IMR-90 (cell line): Measurements from ENCODE around the gene ZBTB1. TPM values are rescaled to one million over a fixed set of nuclear protein-coding genes. Genes with fewer than 3 reads are reported as not detected.

ENCODE experiments used
- ATAC-seq: fragments of 200-7000 bp; cut with Tn5 transposase; 2 replicates; pipeline ENCODE4 v1.9.1; 2020; ENCODE audit warnings: low read depth, mild to moderate bottlenecking, moderate library complexity
- BruUV-seq: library from RNA; stranded (reverse); fragments of 400-500 nt; replicated peaks from 2 replicates; lab custom pipeline; 2021; lab: Mats Ljungman, UMichigan
- CTCF ChIA-PET: fragments of 300-600 bp; formaldehyde crosslinking; extraction: SDS; loops from one replicate; lab custom pipeline; 2021; ENCODE audit warnings: antibody characterized with exemption; lab: Yijun Ruan, JAX
- POLR2A ChIA-PET: fragments of 300-600 bp; sonication (Branson Sonifier 250); formaldehyde crosslinking; loops from one replicate; lab custom pipeline; 2022; ENCODE audit warnings: antibody characterized with exemption; ENCODE audit not compliant: unreplicated experiment; lab: Charles Lee
- DNase-seq: peaks from one replicate; pipeline ENCODE4 v3.0.0; 2013
- H2AFZ ChIP-seq: replicated peaks from 2 replicates; pipeline ENCODE3; 2013; ENCODE audit warnings: low read length, mild to moderate bottlenecking; ENCODE audit not compliant: poor library complexity
- H2AK5ac ChIP-seq: 2 replicates; pipeline ENCODE4 v1.6.1; 2013; ENCODE audit warnings: low read depth, low read length, inconsistent platforms
- H2AK9ac ChIP-seq: replicated peaks from 2 replicates; pipeline ENCODE3; 2013; ENCODE audit warnings: mild to moderate bottlenecking, low read depth, low read length, moderate library complexity; ENCODE audit not compliant: poor library complexity
- H2BK120ac ChIP-seq: 2 replicates; pipeline ENCODE4 v1.6.1; 2013; ENCODE audit warnings: low read depth, low read length, inconsistent platforms
- H2BK15ac ChIP-seq: 3 replicates; pipeline ENCODE4 v1.6.1; 2013; ENCODE audit warnings: low read depth, low read length, inconsistent platforms
- H2BK20ac ChIP-seq: 2 replicates; pipeline ENCODE4 v1.6.1; 2013; ENCODE audit warnings: low read depth, mild to moderate bottlenecking, inconsistent platforms, low read length, moderate library complexity
- H2BK5ac ChIP-seq: 2 replicates; pipeline ENCODE4 v1.6.1; 2013; ENCODE audit warnings: mild to moderate bottlenecking, low read depth, low read length, inconsistent platforms; ENCODE audit not compliant: poor library complexity, severe bottlenecking
- H3K14ac ChIP-seq: replicated peaks from 2 replicates; pipeline ENCODE4 v1.6.1; 2013; ENCODE audit warnings: low read depth, low read length, inconsistent platforms
- H3K18ac ChIP-seq: 2 replicates; pipeline ENCODE4 v1.6.1; 2013; ENCODE audit warnings: low read depth, low read length, control low read depth
- H3K23ac ChIP-seq: 2 replicates; pipeline ENCODE4 v1.6.1; 2013; ENCODE audit warnings: low read depth, low read length, inconsistent platforms
- H3K27ac ChIP-seq: 2 replicates; pipeline ENCODE4 v1.5.1; 2013; ENCODE audit warnings: mild to moderate bottlenecking, control low read depth, low read length; ENCODE audit not compliant: insufficient read depth
- H3K27me3 ChIP-seq: 2 replicates; pipeline ENCODE4 v1.6.1; 2013; ENCODE audit warnings: low read length; ENCODE audit not compliant: control insufficient read depth, insufficient read depth
- H3K36me3 ChIP-seq: 2 replicates; pipeline ENCODE4 v1.6.1; 2013; ENCODE audit warnings: low read length, mixed read lengths; ENCODE audit not compliant: control insufficient read depth, insufficient read depth
- H3K4ac ChIP-seq: 2 replicates; pipeline ENCODE4 v1.6.1; 2013; ENCODE audit warnings: low read depth, low read length, inconsistent platforms
- H3K4me1 ChIP-seq: 2 replicates; pipeline ENCODE4 v1.6.1; 2013; ENCODE audit warnings: low read length, mixed read lengths; ENCODE audit not compliant: control insufficient read depth, insufficient read depth
- H3K4me2 ChIP-seq: 2 replicates; pipeline ENCODE4 v1.6.1; 2013; ENCODE audit warnings: low read depth, mild to moderate bottlenecking, control low read depth, low read length, moderate library complexity
- H3K4me3 ChIP-seq: 2 replicates; pipeline ENCODE4 v1.5.1; 2013; ENCODE audit warnings: low read depth, mild to moderate bottlenecking, control low read depth, low read length, moderate library complexity; ENCODE audit not compliant: insufficient read depth
- H3K56ac ChIP-seq: 2 replicates; pipeline ENCODE4 v1.6.1; 2013; ENCODE audit warnings: low read length, inconsistent platforms; ENCODE audit not compliant: insufficient read depth; ENCODE audit errors: extremely low read depth
- H3K79me1 ChIP-seq, 2 experiments: 2 replicates each; pipeline ENCODE4 v1.6.1; 2013; ENCODE audit warnings: low read length in 2 of 2, inconsistent platforms in 1 of 2, low read depth in 1 of 2
- H3K9ac ChIP-seq: 2 replicates; pipeline ENCODE4 v1.6.1; 2013; ENCODE audit warnings: low read depth, low read length, control low read depth
- H3K9me1 ChIP-seq: 2 replicates; pipeline ENCODE4 v1.6.1; 2013; ENCODE audit warnings: low read length, inconsistent platforms; ENCODE audit not compliant: insufficient read depth
- H3K9me3 ChIP-seq: 2 replicates; pipeline ENCODE4 v1.6.1; 2013; ENCODE audit warnings: low read length; ENCODE audit not compliant: control insufficient read depth, insufficient read depth
- H4K20me1 ChIP-seq: 2 replicates; pipeline ENCODE4 v1.6.1; 2013; ENCODE audit warnings: low read length, inconsistent platforms; ENCODE audit not compliant: insufficient read depth
- H4K5ac ChIP-seq: 2 replicates; pipeline ENCODE4 v1.6.1; 2013; ENCODE audit warnings: mild to moderate bottlenecking, low read depth, low read length, control low read depth
- H4K8ac ChIP-seq, 2 experiments: 2 replicates each; pipeline ENCODE4 v1.6.1; 2013; ENCODE audit warnings: low read depth in 2 of 2, low read length in 2 of 2, control low read depth in 1 of 2, inconsistent platforms in 1 of 2
- H4K91ac ChIP-seq: 2 replicates; pipeline ENCODE4 v1.6.1; 2013; ENCODE audit warnings: low read depth, low read length, inconsistent platforms; ENCODE audit not compliant: insufficient read depth
- CEBPB ChIP-seq: IDR thresholded peaks from 2 replicates; pipeline ENCODE4 v1.6.1; 2012; ENCODE audit warnings: low read depth, low read length, improper control_type of control experiment
- RFX5 ChIP-seq: IDR thresholded peaks from 2 replicates; pipeline ENCODE4 v1.8.0; 2012; ENCODE audit warnings: low read depth, mild to moderate bottlenecking, low read length, moderate library complexity
- WGBS, 2 experiments: methylation state at CpG; one replicate each; pipeline versions ENCODE4 v1.1.5 to v1.1.7; 2013; ENCODE audit warnings: missing lambda C conversion rate in 2 of 2; ENCODE audit not compliant: insufficient read length in 1 of 2; ENCODE audit errors: extremely low coverage in 2 of 2; 5-methylcytosine and 5-hydroxymethylcytosine counted together
- dilution Hi-C: fragments of 300-500 bp; cut with HindIII; formaldehyde crosslinking; loops from one replicate; pipeline ENCODE4 v1.14.3; 2018; ENCODE audit warnings: low sequenced_read_pairs; ENCODE audit not compliant: unreplicated experiment
- in situ Hi-C: fragments of 300-500 bp; cut with MboI; formaldehyde crosslinking; loops from 3 replicates; pipeline ENCODE4 v1.14.3; 2019; ENCODE audit warnings: low sequenced_read_pairs, inconsistent platforms, mixed read lengths
- intact Hi-C: fragments of 100-400 bp; cut with micrococcal nuclease; formaldehyde crosslinking; loops from 2 replicates; pipeline ENCODE4 v1.10.0; 2022
- polyA plus RNA-seq, 3 experiments: library from polyadenylated mRNA; depleted of rRNA; stranded (reverse); fragments of >200 nt; gene quantifications; 2 replicates each; pipeline ENCODE4 v1.2.3, GENCODE V29; 2012; ENCODE audit warnings: low replicate concordance in 1 of 3
- total RNA-seq: library from RNA; depleted of rRNA; stranded (reverse); fragments of >200 nt; gene quantifications from 2 replicates; pipeline ENCODE4 v1.2.3, GENCODE V29; 2012

Gene ZBTB1
- total and polyA plus RNA-seq, 2 of the 4 experiments (the other 2 are of a cell fraction), result 19.0 to 37.3 TPM

DNA sequence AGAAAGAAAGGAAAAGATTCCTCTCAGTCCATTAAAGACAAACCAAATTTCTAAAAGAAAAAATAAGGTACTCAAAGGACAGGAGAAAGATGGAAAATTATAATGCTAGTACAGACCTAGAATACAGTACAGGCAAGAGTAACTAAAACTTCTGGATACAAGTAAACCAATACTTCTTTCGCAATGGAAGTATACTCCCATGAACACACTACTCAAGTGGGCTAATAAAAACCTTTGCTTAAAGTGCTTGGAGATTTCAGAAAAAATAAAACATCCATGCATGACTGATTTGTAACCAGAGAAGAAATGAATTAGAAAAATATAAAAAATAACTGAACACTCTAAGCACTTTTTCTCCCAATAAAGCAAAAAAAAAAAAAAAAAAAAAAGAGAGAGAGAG is 4.5 kb upstream of the ZBTB1 start:
- ChIA-PET CTCF (no interaction called here), POLR2A (no interaction called here)
- no peak overlapping the region for H2AFZ ChIP-seq
- no peak overlapping the region for H3K9ac ChIP-seq
- H3K4ac ChIP-seq, result no peak overlapping the region
- no peak overlapping the region for H3K14ac ChIP-seq
- H4K20me1 ChIP-seq, result no peaks in the 10 kb centered on the region; the same call in 1 of the 2 replicates
- no peak overlapping the region for H2BK15ac ChIP-seq
- no peak overlapping the region for H2BK20ac ChIP-seq
- no peak for TF ChIP-seq RFX5
- TF ChIP-seq CEBPB, result peak; percentile 62
- no peak overlapping the region for H2AK9ac ChIP-seq
- H3K27me3 ChIP-seq, result no peaks in the 10 kb centered on the region
- peaks cover 12% of the 10 kb centered on the region for H3K4me1 ChIP-seq
- in situ Hi-C loops (no loop called here), intact Hi-C loops (no loop called here), dilution Hi-C loops (no loop called here)
- H3K4me2 ChIP-seq, result no peak overlapping the region
- WGBS, 2 experiments, result no CpG with 5 or more reads among the region's 1 CpG
- peaks cover 18 to 44% of the 10 kb centered on the region in 2 experiments for H3K79me1 ChIP-seq
- H3K4me3 ChIP-seq, result no peak overlapping the region
- no peak overlapping the region for H3K27ac ChIP-seq
- no peak overlapping the region for H3K18ac ChIP-seq
- no peak overlapping the region for H4K91ac ChIP-seq
- no peak overlapping the region for H3K56ac ChIP-seq
- H3K9me1 ChIP-seq, result peaks cover 7% of the 10 kb centered on the region
- no peak overlapping the region for H3K23ac ChIP-seq
- no peak overlapping the region for H2BK5ac ChIP-seq
- no peak overlapping the region for H4K5ac ChIP-seq
- H3K36me3 ChIP-seq, result no peaks in the 10 kb centered on the region
- no peak overlapping the region for H4K8ac ChIP-seq
- H2BK120ac ChIP-seq, result no peak overlapping the region
- DNase-seq (no peak), ATAC-seq (no peak)
- no TSS peak for BruUV-seq
- no peaks in the 10 kb centered on the region for H3K9me3 ChIP-seq
- no peak overlapping the region for H2AK5ac ChIP-seq
